CD4-positive, alpha-beta memory T cell (primary cell): ENCODE results near the gene QPCTL. TPM values are rescaled to one million over a fixed set of nuclear protein-coding genes. Genes with fewer than 3 reads are reported as not detected.

Source experiments
- CTCF ChIA-PET: fragments of 350-600 bp; sonication (Branson Sonifier 250); formaldehyde crosslinking; loops from one replicate; lab custom pipeline; 2021; ENCODE audit warnings: inconsistent platforms; ENCODE audit not compliant: partially characterized antibody; lab: Charles Lee
- POLR2A ChIA-PET: fragments of 350-600 bp; sonication (Branson Sonifier 250); formaldehyde crosslinking; loops from one replicate; lab custom pipeline; 2021; ENCODE audit not compliant: partially characterized antibody; lab: Charles Lee
- DNase-seq, 5 donors: peaks; one replicate each; pipeline versions ENCODE4 v3.0.0 to v3.0.0-alpha.2; 2020 to 2022; ENCODE audit warnings: mixed read lengths in 1 of 5
- H3K27ac ChIP-seq: one replicate; pipeline ENCODE4 v1.7.0; 2013; ENCODE audit warnings: low read depth, low read length
- H3K27me3 ChIP-seq: 2 replicates; pipeline ENCODE4 v1.7.0; 2013; ENCODE audit warnings: mild to moderate bottlenecking, low read length, moderate library complexity; ENCODE audit not compliant: insufficient read depth
- H3K36me3 ChIP-seq: 2 replicates; pipeline ENCODE4 v1.7.0; 2013; ENCODE audit warnings: mild to moderate bottlenecking, low read length, moderate library complexity; ENCODE audit not compliant: insufficient read depth
- H3K4me1 ChIP-seq: 2 replicates; pipeline ENCODE4 v1.7.0; 2013; ENCODE audit warnings: mild to moderate bottlenecking, low read length, moderate library complexity; ENCODE audit not compliant: insufficient read depth
- H3K4me3 ChIP-seq, 2 donors: one replicate each; pipeline ENCODE4 v1.7.0; 2013; ENCODE audit warnings: low read length in 2 of 2, mild to moderate bottlenecking in 1 of 2
- H3K9me3 ChIP-seq, 2 donors: one replicate each; pipeline ENCODE4 v1.7.0; 2013; ENCODE audit warnings: low read length in 2 of 2, control low read depth in 1 of 2; ENCODE audit not compliant: control insufficient read depth in 1 of 2
- H3K27ac Mint-ChIP-seq, 7 donors: one replicate each; pipeline ENCODE4 v1.8.0; 2020 to 2021; ENCODE audit warnings: mixed read lengths in 7 of 7, mild to moderate bottlenecking in 6 of 7, inconsistent platforms in 3 of 7, moderate library complexity in 3 of 7
- H3K27me3 Mint-ChIP-seq, 2 donors: one replicate each; pipeline ENCODE4 v1.8.0; 2020 to 2021; ENCODE audit warnings: mixed read lengths in 2 of 2
- H3K36me3 Mint-ChIP-seq, 2 donors: one replicate each; pipeline ENCODE4 v1.8.0; 2020 to 2021; ENCODE audit warnings: mixed read lengths in 2 of 2, inconsistent platforms in 1 of 2, mild to moderate bottlenecking in 1 of 2
- H3K4me1 Mint-ChIP-seq, 4 donors: one replicate each; pipeline ENCODE4 v1.8.0; 2020 to 2021; ENCODE audit warnings: mixed read lengths in 4 of 4, mild to moderate bottlenecking in 1 of 4
- H3K4me3 Mint-ChIP-seq, 8 donors: one replicate each; pipeline ENCODE4 v1.8.0; 2020 to 2021; ENCODE audit warnings: mixed read lengths in 8 of 8, mild to moderate bottlenecking in 7 of 8, moderate library complexity in 6 of 8, inconsistent platforms in 3 of 8
- H3K9me3 Mint-ChIP-seq, 8 donors: one replicate each; pipeline ENCODE4 v1.8.0; 2020 to 2021; ENCODE audit warnings: mixed read lengths in 8 of 8, mild to moderate bottlenecking in 5 of 8, inconsistent platforms in 3 of 8, moderate library complexity in 1 of 8
- intact Hi-C: fragments of 100-400 bp; cut with micrococcal nuclease; formaldehyde crosslinking; loops from one replicate; pipeline ENCODE4 v1.15.1; 2023
- polyA plus RNA-seq, 2 donors: library from polyadenylated mRNA; unstranded; fragments of 300-500 nt; fragmentation: Illumina TruSeq; gene quantifications; one replicate each; pipeline ENCODE4 v1.2.3, GENCODE V29; 2021
- total RNA-seq, 2 experiments: library from RNA; stranded (reverse); gene quantifications; one replicate each; pipeline ENCODE4 v1.2.3, GENCODE V29; 2021

Gene QPCTL
- total and polyA plus RNA-seq, 4 experiments from 2014 or later: 0.94 to 11.4 (median 6.1) TPM

GRCh38 chr19:45730368-45731288 lies 38.2 kb downstream of the QPCTL start, which contains the start of gene FBXO46:
FBXO46 (minus strand) TSS chr19:45730896; CDS start chr19:45713495, 17,401 bp downstream.
- H3K36me3 Mint-ChIP-seq: peaks cover 4 to 6% of the 10 kb centered on the region in 2 donors
- peaks cover 16 to 51% (median 30%) of the 10 kb centered on the region in 4 donors for H3K4me1 Mint-ChIP-seq
- Histone ChIP-seq H3K4me1 (peaks cover 35% of the 10 kb centered on the region), H3K27me3 (no peaks in the 10 kb centered on the region), H3K9me3 (no peaks in the 10 kb centered on the region), H3K36me3 (no peaks in the 10 kb centered on the region), H3K4me3 (peak within 1 kb of the TSS; percentile 68 to 97), H3K27ac (peak within 1 kb of the TSS; percentile 89)
- peak within 1 kb of the TSS; percentile 83 to 96 (median 94) for H3K27ac Mint-ChIP-seq
- ChIA-PET POLR2A (interaction anchor here (0.6 to 2.9 kb wide), 13 partner anchors 10 to 1545 kb away, joined by 3 to 55 read pairs (median 4); partner anchors contain the start of genes IRF2BP1, OPA3, PPP1R37 and QPCTL), CTCF (interaction anchor here (1.0 to 2.4 kb wide), 7 partner anchors 14 to 245 kb away, joined by 3 to 14 read pairs (median 7); partner anchors contain the start of genes QPCTL, SIX5 and SNRPD2)
- peak within 1 kb of the TSS; percentile 89 to 100 (median 93) for H3K4me3 Mint-ChIP-seq
- H3K9me3 Mint-ChIP-seq: no peaks in the 10 kb centered on the region
- DNase-seq: peak; percentile 90 to 97 (median 92)
- intact Hi-C loops: loop anchor here (1.0 to 5.0 kb wide), 5 partner anchors 13 to 638 kb away; partner anchors contain the start of genes PPP1R37, QPCTL, SIX5 and SYMPK
- no peaks in the 10 kb centered on the region for H3K27me3 Mint-ChIP-seq

- Histone ChIP-seq H3K27ac (no peak within 1 kb of the TSS), H3K27me3 (no peaks in the 10 kb centered on the region), H3K9me3 (no peaks in the 10 kb centered on the region), H3K36me3 (no peaks in the 10 kb centered on the region), H3K4me3 (no peak within 1 kb of the TSS), H3K4me1 (peaks cover 25% of the 10 kb centered on the region)
- peaks cover under 1 to 4% of the 10 kb centered on the region in 2 donors for H3K36me3 Mint-ChIP-seq
- no peak for DNase-seq
- H3K4me1 Mint-ChIP-seq: peaks cover 12 to 28% (median 20%) of the 10 kb centered on the region in 4 donors
- ChIA-PET POLR2A (interaction anchor here (1.2 kb wide), 1 partner anchor 16 kb away, joined by 5 read pairs; no protein-coding TSS in a partner anchor), CTCF (no interaction called here)
- no peaks in the 10 kb centered on the region for H3K9me3 Mint-ChIP-seq
- intact Hi-C loops: loop anchor here (5.0 kb wide), 1 partner anchor 641 kb away; the partner anchor contains the start of gene PPP1R37
- peak within 1 kb of the TSS in 2 of 8 donors; percentile 16 to 34 for H3K4me3 Mint-ChIP-seq
- no peak within 1 kb of the TSS for H3K27ac Mint-ChIP-seq
- peaks cover 3 to 4% of the 10 kb centered on the region in 2 donors for H3K27me3 Mint-ChIP-seq
These were observed 40.8 kb downstream of the QPCTL start, which contains the start of gene MEIOSIN for GRCh38 chr19:45733160-45733810. MEIOSIN (plus strand) TSS chr19:45733439; CDS start chr19:45735377, 1,938 bp downstream.

GRCh38 chr19:45739498-45740439 lies 47.3 kb downstream of the QPCTL start:
- no peaks in the 10 kb centered on the region for H3K27me3 ChIP-seq
- no peak overlapping the region for H3K4me3 ChIP-seq
- H3K4me1 ChIP-seq: no peaks in the 10 kb centered on the region
- ChIA-PET POLR2A (interaction anchor here (0.6 kb wide), 1 partner anchor 32 kb away, joined by 3 read pairs; no protein-coding TSS in a partner anchor), CTCF (no interaction called here)
- H3K4me1 Mint-ChIP-seq: no peaks in the 10 kb centered on the region
- H3K27me3 Mint-ChIP-seq: peaks cover 7 to 8% of the 10 kb centered on the region in 2 donors
- no peaks in the 10 kb centered on the region for H3K36me3 Mint-ChIP-seq
- H3K9me3 ChIP-seq: no peaks in the 10 kb centered on the region
- no peaks in the 10 kb centered on the region for H3K9me3 Mint-ChIP-seq
- H3K4me3 Mint-ChIP-seq: no peak overlapping the region
- H3K36me3 ChIP-seq: no peaks in the 10 kb centered on the region
- peak overlapping the region in 1 of 7 donors; percentile 31 for H3K27ac Mint-ChIP-seq
- H3K27ac ChIP-seq: no peak overlapping the region
- DNase-seq: no peak
- intact Hi-C loops: no loop called here

- H3K4me1 Mint-ChIP-seq: no peaks in the 10 kb centered on the region
- Histone ChIP-seq H3K4me3 (no peak overlapping the region), H3K27ac (no peak overlapping the region), H3K36me3 (no peaks in the 10 kb centered on the region), H3K4me1 (no peaks in the 10 kb centered on the region), H3K9me3 (no peaks in the 10 kb centered on the region), H3K27me3 (no peaks in the 10 kb centered on the region)
- no peaks in the 10 kb centered on the region for H3K9me3 Mint-ChIP-seq
- CTCF ChIA-PET: interaction anchor here (0.6 kb wide), 1 partner anchor 517 kb away, joined by 5 read pairs; no protein-coding TSS in a partner anchor
- no peak for DNase-seq
- no peak overlapping the region for H3K27ac Mint-ChIP-seq
- intact Hi-C loops: no loop called here
- H3K4me3 Mint-ChIP-seq: no peak overlapping the region
- no peaks in the 10 kb centered on the region for H3K36me3 Mint-ChIP-seq
- peaks cover 10 to 12% of the 10 kb centered on the region in 2 donors for H3K27me3 Mint-ChIP-seq
- POLR2A ChIA-PET: no interaction called here
These were observed 50.5 kb downstream of the QPCTL start for GRCh38 chr19:45742969-45743368.

- H3K36me3 ChIP-seq: no peaks in the 10 kb centered on the region
- Mint-ChIP-seq H3K27ac (no peak overlapping the region), H3K4me3 (no peak overlapping the region), H3K4me1 (no peaks in the 10 kb centered on the region), H3K27me3 (peaks cover 6 to 8% of the 10 kb centered on the region in 2 donors), H3K36me3 (no peaks in the 10 kb centered on the region), H3K9me3 (no peaks in the 10 kb centered on the region)
- H3K9me3 ChIP-seq: no peaks in the 10 kb centered on the region
- no peaks in the 10 kb centered on the region for H3K4me1 ChIP-seq
- H3K27me3 ChIP-seq: no peaks in the 10 kb centered on the region
- ChIA-PET CTCF (no interaction called here), POLR2A (no interaction called here)
- no peak overlapping the region for H3K27ac ChIP-seq
- intact Hi-C loops: no loop called here
- H3K4me3 ChIP-seq: no peak overlapping the region
- DNase-seq: no peak
These were observed 53.1 kb downstream of the QPCTL start for GRCh38 chr19:45745606-45746005.

- Histone ChIP-seq H3K36me3 (no peaks in the 10 kb centered on the region), H3K4me3 (no peak overlapping the region), H3K4me1 (no peaks in the 10 kb centered on the region), H3K27ac (no peak overlapping the region), H3K9me3 (no peaks in the 10 kb centered on the region), H3K27me3 (no peaks in the 10 kb centered on the region)
- no peak for DNase-seq
- Mint-ChIP-seq H3K27ac (no peak overlapping the region), H3K27me3 (peaks cover 6 to 8% of the 10 kb centered on the region in 2 donors), H3K36me3 (no peaks in the 10 kb centered on the region), H3K4me3 (no peak overlapping the region), H3K9me3 (no peaks in the 10 kb centered on the region), H3K4me1 (no peaks in the 10 kb centered on the region)
- ChIA-PET CTCF (no interaction called here), POLR2A (no interaction called here)
- intact Hi-C loops: no loop called here
These were observed 54.4 kb downstream of the QPCTL start for GRCh38 chr19:45746866-45747265.
